IPS-NIHi11 (cell line): Measurements from ENCODE around the gene CDX4.
"Not testable (repeated sequence)": the region's sequence is repeated elsewhere in the genome, so short reads cannot be mapped to it uniquely, and the experiment has no call there.

Source experiments
- DNase-seq: peaks from one replicate; pipeline ENCODE4 v3.0.0; 2012; ENCODE audit warnings: mixed read lengths, low spot score

The CDX4 gene, protein sequence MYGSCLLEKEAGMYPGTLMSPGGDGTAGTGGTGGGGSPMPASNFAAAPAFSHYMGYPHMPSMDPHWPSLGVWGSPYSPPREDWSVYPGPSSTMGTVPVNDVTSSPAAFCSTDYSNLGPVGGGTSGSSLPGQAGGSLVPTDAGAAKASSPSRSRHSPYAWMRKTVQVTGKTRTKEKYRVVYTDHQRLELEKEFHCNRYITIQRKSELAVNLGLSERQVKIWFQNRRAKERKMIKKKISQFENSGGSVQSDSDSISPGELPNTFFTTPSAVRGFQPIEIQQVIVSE

GRCh38 chrX:73446831-73447230, at the start of gene CDX4:
Gene CDX4 (plus strand): TSS chrX:73447053. CDS start chrX:73447254, 201 bp downstream.
- DNase-seq = peak; percentile 56

DNA sequence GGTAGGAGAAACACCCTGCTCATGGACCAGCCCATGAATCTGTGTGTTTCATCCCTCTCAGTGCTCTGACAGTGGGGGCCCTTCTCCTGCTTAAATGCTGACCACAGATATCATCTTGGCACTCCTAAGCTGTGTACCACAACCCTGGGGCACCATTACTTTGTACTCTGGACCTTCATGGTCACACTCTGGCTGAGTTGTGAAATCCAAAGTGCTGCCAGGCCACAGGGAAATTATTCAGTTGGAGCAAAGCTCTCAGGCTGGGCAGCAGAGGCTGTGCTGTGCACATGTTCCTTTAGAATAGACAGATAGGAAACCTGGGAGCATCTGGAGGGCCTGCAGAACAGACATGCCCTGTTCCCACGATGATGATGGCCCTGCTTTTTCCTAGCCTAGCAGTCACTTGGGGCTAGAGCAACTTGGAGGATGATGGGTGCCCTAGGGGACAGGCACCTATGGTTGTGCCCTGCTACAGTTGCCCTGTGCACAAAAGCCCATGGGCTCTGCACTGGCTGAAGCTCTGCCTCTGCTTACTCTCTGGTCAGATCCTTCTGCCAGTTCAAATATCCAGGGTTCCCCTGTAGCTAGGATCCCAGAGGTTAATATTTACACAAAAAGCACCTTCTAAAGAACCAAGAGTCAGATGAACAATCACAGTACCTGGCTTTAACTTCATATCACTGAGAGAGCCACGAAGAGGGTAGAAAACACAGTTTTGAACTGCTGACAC, 48.5 kb upstream of the CDX4 start:
- no peak for DNase-seq

- DNase-seq = no peak
Measured at GRCh38 chrX:73400136-73400748, 46.6 kb upstream of the CDX4 start.

DNA sequence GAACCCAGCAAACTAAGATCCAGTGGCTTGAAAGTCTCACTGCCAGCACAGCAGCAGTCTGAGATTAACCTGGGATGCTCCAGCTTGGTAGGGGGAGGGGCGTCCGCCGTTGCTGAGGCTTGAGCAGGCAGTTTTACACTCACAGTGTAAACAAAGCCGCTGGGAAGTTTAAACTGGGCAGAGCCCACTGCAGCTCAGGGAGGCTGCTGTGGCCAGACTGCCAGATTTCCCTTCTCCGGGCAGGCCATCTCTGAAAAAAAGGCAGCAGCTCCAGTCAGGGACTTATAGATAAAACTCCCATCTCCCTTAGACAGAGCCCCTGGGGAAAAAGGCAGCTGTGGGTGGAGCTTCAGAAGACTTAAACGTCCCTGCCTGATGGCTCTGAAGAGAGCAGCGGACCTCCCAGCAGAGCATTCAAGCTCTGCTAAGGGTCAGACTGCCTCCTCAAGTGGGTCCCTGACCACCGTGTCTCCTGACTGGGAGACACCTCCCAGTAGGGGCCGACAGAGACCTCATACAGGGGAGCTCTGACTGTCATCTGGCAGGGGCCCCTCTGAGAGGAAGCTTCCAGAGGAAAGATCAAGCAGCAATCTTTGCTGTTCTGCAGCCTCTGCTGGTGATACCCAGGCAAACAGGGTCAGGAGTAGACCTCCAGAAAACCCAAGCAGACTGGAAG, 45.1 kb upstream of the CDX4 start:
- DNase-seq = no peak

DNA sequence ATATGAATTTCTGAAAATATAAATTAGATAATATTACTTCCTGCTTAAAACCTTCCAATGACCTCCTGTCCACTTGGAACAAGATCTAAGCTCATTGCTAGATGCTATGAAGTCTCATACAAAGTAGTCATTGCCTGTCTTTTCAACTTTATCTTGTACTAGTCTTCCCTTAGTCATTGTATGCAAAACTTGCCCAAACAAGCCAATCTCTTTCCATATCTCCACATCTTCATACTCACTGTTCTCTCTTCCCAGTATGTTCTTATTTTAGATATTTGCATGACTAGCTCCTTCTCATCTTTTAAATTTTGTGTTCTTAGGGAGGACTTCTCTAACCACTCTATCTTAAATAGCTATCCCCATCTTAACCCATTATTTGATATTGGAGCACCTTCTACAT, 33.9 kb upstream of the CDX4 start:
- DNase-seq = no peak

DNA sequence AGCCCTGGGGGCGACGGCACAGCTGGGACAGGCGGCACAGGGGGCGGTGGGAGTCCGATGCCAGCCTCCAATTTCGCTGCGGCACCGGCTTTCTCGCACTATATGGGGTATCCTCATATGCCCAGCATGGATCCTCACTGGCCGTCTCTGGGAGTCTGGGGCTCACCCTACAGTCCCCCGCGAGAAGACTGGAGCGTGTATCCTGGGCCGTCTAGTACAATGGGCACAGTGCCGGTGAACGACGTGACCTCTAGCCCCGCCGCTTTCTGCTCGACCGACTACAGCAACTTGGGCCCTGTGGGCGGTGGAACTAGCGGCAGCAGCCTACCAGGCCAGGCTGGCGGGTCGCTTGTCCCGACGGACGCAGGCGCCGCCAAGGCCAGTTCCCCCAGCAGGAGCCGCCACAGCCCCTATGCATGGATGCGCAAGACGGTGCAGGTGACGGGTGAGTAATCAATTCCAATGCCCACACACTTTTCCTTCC, 500 bp downstream of the CDX4 start:
- DNase-seq = peak; percentile 49

- no peak for DNase-seq
Measured at GRCh38 chrX:73448379-73448778, 1.5 kb downstream of the CDX4 start.

DNA sequence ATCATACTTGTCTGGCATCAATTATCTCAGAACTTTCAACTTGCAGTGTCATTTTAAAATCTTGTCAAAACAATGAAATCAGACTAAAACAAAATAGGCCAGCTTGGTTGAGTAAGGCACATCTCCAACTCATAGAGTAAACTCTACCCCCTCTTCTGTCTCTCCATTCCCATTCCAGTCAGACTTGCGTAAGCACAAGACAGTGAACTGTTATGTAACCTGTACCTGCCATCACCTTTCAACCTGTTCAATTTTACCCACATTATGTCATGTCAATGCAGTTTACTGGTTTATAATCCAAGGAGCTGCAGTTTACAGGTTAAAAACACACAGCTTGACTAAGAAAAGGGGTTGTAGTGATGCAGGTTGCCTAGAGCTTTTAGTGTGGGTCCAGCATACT, 8.3 kb downstream of the CDX4 start:
- DNase-seq = no peak

DNA sequence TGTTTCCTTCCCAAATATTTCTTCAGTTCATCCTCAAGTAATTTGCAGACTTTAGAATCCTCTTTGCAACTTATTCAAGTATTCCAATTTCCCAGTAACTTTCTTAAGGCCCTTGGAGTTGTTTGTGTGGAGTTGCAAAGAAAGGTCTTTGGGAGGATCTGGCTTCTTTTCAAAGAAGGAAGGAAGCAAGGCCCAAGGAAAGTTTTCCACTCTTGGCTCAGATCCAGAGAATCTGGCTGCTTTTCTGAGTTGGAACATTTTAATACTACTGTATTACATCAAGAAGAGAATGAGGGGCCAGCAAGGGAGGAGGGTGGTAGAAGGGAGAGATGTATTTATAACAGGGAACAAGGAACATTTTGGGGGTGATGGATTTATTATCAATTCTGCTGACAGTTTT, 10.5 kb downstream of the CDX4 start:
- DNase-seq = no peak

DNA sequence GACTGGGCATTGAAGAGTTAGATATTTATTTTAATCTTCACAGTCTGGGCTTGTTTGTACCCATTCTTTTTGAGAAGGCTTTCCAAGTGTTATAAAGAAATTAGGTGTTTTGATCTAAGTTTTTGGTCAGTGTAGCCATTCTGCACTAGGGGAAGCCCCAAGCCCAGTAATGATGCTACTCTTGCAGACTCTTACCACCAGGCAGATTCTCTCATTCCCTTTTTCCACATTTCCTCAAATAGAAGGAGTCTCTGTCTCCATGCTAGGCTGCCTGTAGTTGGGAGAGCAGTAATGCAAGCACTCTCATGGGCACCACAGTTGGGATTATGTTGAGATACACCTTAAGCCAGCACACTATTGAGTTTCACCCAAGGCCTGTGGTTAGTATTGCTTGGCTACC, 21.5 kb downstream of the CDX4 start:
- no peak for DNase-seq

DNA sequence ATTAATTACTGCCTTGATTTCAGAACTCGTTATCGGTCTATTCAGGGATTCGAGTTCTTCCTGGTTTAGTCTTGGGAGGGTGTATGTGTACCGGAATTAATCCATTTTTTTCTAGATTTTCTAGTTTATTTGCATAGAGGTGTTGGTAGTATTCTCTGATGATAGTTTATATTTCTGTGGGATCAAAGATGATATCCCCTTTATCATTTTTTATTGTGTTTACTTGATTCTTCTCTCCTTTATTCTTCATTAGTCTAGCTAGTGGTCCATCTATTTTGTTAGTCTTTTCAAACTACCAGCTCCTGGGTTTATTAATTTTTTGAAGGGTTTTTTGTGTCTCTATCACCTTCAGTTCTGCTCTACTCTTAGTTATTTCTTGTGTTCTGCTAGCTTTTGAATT, 32.1 kb downstream of the CDX4 start:
- no peak for DNase-seq

- DNase-seq = no peak
Measured at GRCh38 chrX:73481521-73481920, 34.7 kb downstream of the CDX4 start.

GRCh38 chrX:73490661-73491060, 43.8 kb downstream of the CDX4 start:
- no peak for DNase-seq

- not testable (repeated sequence) for DNase-seq
Measured at GRCh38 chrX:73492178-73492577, 45.3 kb downstream of the CDX4 start.
